Cardiac atrium fibroblast (primary cell): ENCODE measurements around the gene DLGAP1. TPM values are rescaled to one million over a fixed set of nuclear protein-coding genes. Genes with fewer than 3 reads are reported as not detected.

Experiments
- total RNA-seq: library from RNA; depleted of rRNA; stranded (reverse); fragments of >200 nt; gene quantifications from 2 replicates; pipeline ENCODE4 v1.2.3, GENCODE V29; 2015

The DLGAP1 gene
- 0.18 and 0.65 TPM in 2 replicates for total RNA-seq

GRCh38 chr18:4455113-4455811 is at the start of gene DLGAP1:
Gene DLGAP1, minus strand, starts transcription at chr18:4455307.

GRCh38 chr18:3450012-3450798 is 1004.9 kb downstream of the DLGAP1 start, which contains the start of gene TGIF1:
Gene TGIF1, plus strand, starts transcription at chr18:3450172. Its CDS starts 318 bp downstream, at chr18:3450490.

